Lung (tissue), 12 donors: ENCODE measurements around the gene SLMAP. TPM values are rescaled to one million over a fixed set of nuclear protein-coding genes. Genes with fewer than 3 reads are reported as not detected.

ENCODE experiments used
- ATAC-seq: fragments of 200-7000 bp; cut with Tn5 transposase; one replicate; pipeline ENCODE4 v1.9.1; 2020; ENCODE audit warnings: moderate number of reproducible peaks; ENCODE audit not compliant: insufficient read depth, low FRiP score
- DNase-seq, 3 donors: peaks; one replicate each; pipeline ENCODE4 v3.0.0-alpha.2; 2013 to 2017
- H3K27ac ChIP-seq, 2 donors: one replicate each; pipeline ENCODE4 v1.5.1; 2013; ENCODE audit warnings: mild to moderate bottlenecking in 2 of 2, moderate library complexity in 2 of 2, control low read depth in 1 of 2, inconsistent platforms in 1 of 2, low read depth in 1 of 2, low read length in 1 of 2
- H3K27me3 ChIP-seq, 3 donors: one replicate each; pipeline ENCODE4 v1.5.1; 2013; ENCODE audit warnings: low read length in 2 of 3; ENCODE audit not compliant: control insufficient read depth in 3 of 3, insufficient read depth in 3 of 3
- H3K36me3 ChIP-seq, 4 donors: one replicate each; pipeline ENCODE4 v1.5.1; 2013; ENCODE audit warnings: low read length in 4 of 4, mild to moderate bottlenecking in 1 of 4, moderate library complexity in 1 of 4; ENCODE audit not compliant: control insufficient read depth in 4 of 4, insufficient read depth in 4 of 4
- H3K4me1 ChIP-seq, 5 donors: one replicate each; pipeline ENCODE4 v1.5.1; 2013; ENCODE audit warnings: low read length in 5 of 5, mild to moderate bottlenecking in 2 of 5, moderate library complexity in 1 of 5; ENCODE audit not compliant: control insufficient read depth in 5 of 5, insufficient read depth in 5 of 5
- H3K4me3 ChIP-seq: one replicate; pipeline ENCODE4 v1.5.1; 2013; ENCODE audit warnings: mild to moderate bottlenecking, control low read depth, moderate library complexity
- H3K9ac ChIP-seq, 2 donors: one replicate each; pipeline ENCODE4 v1.5.1; 2013; ENCODE audit warnings: low read length in 2 of 2, control low read depth in 1 of 2; ENCODE audit not compliant: insufficient read depth in 1 of 2
- H3K9me3 ChIP-seq, 4 donors: one replicate each; pipeline ENCODE4 v1.5.1; 2013; ENCODE audit warnings: low read length in 3 of 4, mild to moderate bottlenecking in 1 of 4, moderate library complexity in 1 of 4; ENCODE audit not compliant: control insufficient read depth in 4 of 4, insufficient read depth in 3 of 4
- CTCF ChIP-seq: IDR thresholded peaks from 2 replicates; pipeline ENCODE4 v1.5.1; 2012; ENCODE audit warnings: mild to moderate bottlenecking; ENCODE audit errors: control extremely low read depth, extremely low read depth
- WGBS, 2 donors: extraction: QIAGEN DNeasy Blood & Tissue Kit; methylation state at CpG; one replicate each; pipeline ENCODE4 v1.1.7; 2013; 5-methylcytosine and 5-hydroxymethylcytosine counted together
- polyA plus RNA-seq, 2 donors: library from polyadenylated mRNA; stranded (reverse); fragments of 200-250 nt; gene quantifications; one replicate each; pipeline ENCODE4 v1.2.1, GENCODE V29; 2013
- total RNA-seq, 2 donors: library from RNA; depleted of rRNA in 1 of 2; stranded (reverse); fragments of >200 nt in 1 of 2; gene quantifications; one replicate each; pipeline ENCODE4 v1.2.1, GENCODE V29; 2014 to 2021
- donor health status: control.
- donor health status: control.
- donor health status: Bipolar disorder and iron deficiency.
- donor health status: healthy.
- donor health status: DM: yes; HTN: yes; CAD: no.

Gene SLMAP
- total and polyA plus RNA-seq, 4 donors = 11.4 to 118 (median 47.2) TPM

GRCh38 chr3:57911593-57911992 is 155.5 kb downstream of the SLMAP start:
- Histone ChIP-seq H3K36me3 (peaks cover 6 to 26% (median 11%) of the 10 kb centered on the region in 4 donors), H3K4me3 (no peak overlapping the region), H3K4me1 (no peaks in the 10 kb centered on the region), H3K27me3 (no peaks in the 10 kb centered on the region), H3K9ac (no peak overlapping the region), H3K27ac (no peak overlapping the region), H3K9me3 (no peaks in the 10 kb centered on the region)
- DNase-seq (no peak), ATAC-seq (no peak)
- 79 to 91% methylated on average over 2 of the region's 2 CpGs for WGBS, 2 donors
- TF ChIP-seq CTCF = no peak

GRCh38 chr3:57917601-57918000 is 161.5 kb downstream of the SLMAP start:
- Histone ChIP-seq H3K4me3 (no peak overlapping the region), H3K4me1 (peaks cover 0 to 1% (median 0%) of the 10 kb centered on the region in 5 donors), H3K9ac (no peak overlapping the region), H3K9me3 (no peaks in the 10 kb centered on the region), H3K27me3 (no peaks in the 10 kb centered on the region), H3K27ac (peak overlapping the region in 1 of 2 donors; percentile 70), H3K36me3 (peaks cover 11 to 25% (median 20%) of the 10 kb centered on the region in 4 donors)
- ATAC-seq = no peak
- WGBS, 2 donors = 77 to 91% methylated on average over 1 of the region's 1 CpG
- no peak for TF ChIP-seq CTCF
- DNase-seq = no peak

- ATAC-seq = no peak
Observed at GRCh38 chr3:57918123-57918837, 162.2 kb downstream of the SLMAP start.

More at GRCh38 chr3:57918123-57918837, 162.2 kb downstream of the SLMAP start:
- no peak for DNase-seq
- no peak for TF ChIP-seq CTCF
- no peaks in the 10 kb centered on the region for H3K27me3 ChIP-seq
- WGBS, 2 donors = 91 to 97% methylated on average over 2 of the region's 2 CpGs
- H3K4me3 ChIP-seq = no peak overlapping the region
- peaks cover 11 to 27% (median 22%) of the 10 kb centered on the region in 4 donors for H3K36me3 ChIP-seq
- no peak overlapping the region for H3K27ac ChIP-seq
- no peaks in the 10 kb centered on the region for H3K9me3 ChIP-seq
- peaks cover 0 to 3% (median 0%) of the 10 kb centered on the region in 5 donors for H3K4me1 ChIP-seq
- no peak overlapping the region for H3K9ac ChIP-seq
